ENCODE results near the gene CEP120.

DNA sequence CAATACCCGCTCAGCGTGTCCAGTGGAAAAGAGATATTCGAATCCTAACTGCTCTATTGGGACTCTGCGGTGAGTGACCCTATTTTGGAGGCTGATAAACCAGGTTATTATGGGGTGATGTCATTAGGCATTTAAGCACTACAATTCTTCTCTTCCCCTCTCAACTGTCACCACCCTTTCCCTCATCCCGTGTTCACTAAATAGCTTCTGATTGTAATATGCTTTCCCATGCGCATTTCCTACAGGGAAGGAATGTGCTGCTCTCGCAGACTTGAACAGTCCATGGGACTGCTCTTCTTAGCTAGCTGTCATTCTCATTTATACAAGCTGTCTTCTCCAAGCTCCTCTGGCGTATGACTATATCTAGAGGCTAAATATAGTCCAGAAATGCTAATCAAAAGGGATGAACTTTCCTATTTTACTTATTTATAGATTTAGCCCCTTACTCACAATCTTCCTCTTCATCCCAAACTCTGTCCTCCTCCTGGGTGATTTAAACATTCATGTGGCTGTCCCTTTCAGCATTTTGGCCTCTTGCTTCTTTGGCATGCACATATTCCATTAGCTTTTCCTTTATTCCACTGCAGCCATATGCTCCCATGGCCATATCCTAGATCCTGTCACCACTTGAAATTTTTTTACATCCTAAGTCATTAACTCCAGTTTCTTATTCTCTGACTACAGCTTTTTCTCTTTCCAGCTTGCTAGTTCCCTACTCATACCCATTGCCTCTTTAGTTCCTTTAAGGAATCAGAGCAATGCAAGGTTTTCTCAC is 49.1 kb upstream of the CEP120 start:
- TF ChIP-seq CTCF (IDR thresholded peaks at IDR 0.05) = no peak
- TF ChIP-seq POLR2A (IDR thresholded peaks at IDR 0.05) = no peak
